Mesenchymal stem cell (in vitro differentiated cells and primary cell): ENCODE data around the gene RPS6KA2.
A peak's percentile ranks its signal among the peaks of the same experiment; 100 is the strongest.

Experiments
- DNase-seq: peaks from one replicate; pipeline ENCODE4 v3.0.0-alpha.2; 2013
- H2AFZ ChIP-seq: one replicate; pipeline ENCODE4 v1.6.1; 2013; ENCODE audit warnings: low read depth, mild to moderate bottlenecking, control low read depth, inconsistent platforms, low read length, moderate library complexity
- H2AK5ac ChIP-seq: 2 replicates; pipeline ENCODE4 v1.6.1; 2013; ENCODE audit warnings: low read length, moderate library complexity, mild to moderate bottlenecking, inconsistent platforms; ENCODE audit not compliant: severe bottlenecking
- H2BK120ac ChIP-seq: one replicate; pipeline ENCODE4 v1.6.1; 2013; ENCODE audit warnings: low read depth, mild to moderate bottlenecking, inconsistent platforms, low read length, moderate library complexity
- H2BK12ac ChIP-seq, 2 experiments: one replicate each; pipeline ENCODE4 v1.6.1; 2013; ENCODE audit warnings: inconsistent platforms in 2 of 2, low read length in 2 of 2, mild to moderate bottlenecking in 2 of 2, moderate library complexity in 2 of 2, control low read depth in 1 of 2
- H2BK15ac ChIP-seq: one replicate; pipeline ENCODE4 v1.6.1; 2013; ENCODE audit warnings: mild to moderate bottlenecking, low read depth, inconsistent platforms; ENCODE audit not compliant: poor library complexity, severe bottlenecking
- H2BK5ac ChIP-seq: 2 replicates; pipeline ENCODE4 v1.6.1; 2013; ENCODE audit warnings: low read depth, mild to moderate bottlenecking, low read length, control low read depth, inconsistent platforms; ENCODE audit not compliant: poor library complexity, severe bottlenecking
- H3K14ac ChIP-seq, 2 experiments: one replicate each; pipeline ENCODE4 v1.6.1; 2013; ENCODE audit warnings: inconsistent platforms in 2 of 2, low read length in 2 of 2, control low read depth in 1 of 2, mild to moderate bottlenecking in 1 of 2, moderate library complexity in 1 of 2
- H3K18ac ChIP-seq, 2 experiments: one replicate each; pipeline ENCODE4 v1.6.1; 2013; ENCODE audit warnings: inconsistent platforms in 2 of 2, low read length in 2 of 2, control low read depth in 1 of 2, low read depth in 1 of 2, mild to moderate bottlenecking in 1 of 2
- H3K23ac ChIP-seq, 2 experiments: one replicate each; pipeline ENCODE4 v1.6.1; 2013; ENCODE audit warnings: inconsistent platforms in 2 of 2, low read length in 2 of 2, mild to moderate bottlenecking in 2 of 2, moderate library complexity in 2 of 2, control low read depth in 1 of 2
- H3K27ac ChIP-seq: 2 replicates; pipeline ENCODE4 v1.5.1; 2013; ENCODE audit warnings: mild to moderate bottlenecking, moderate library complexity, low read length, control low read depth, inconsistent platforms; ENCODE audit not compliant: poor library complexity, severe bottlenecking
- H3K27me3 ChIP-seq, 2 experiments: 2 replicates each; pipeline versions ENCODE4 v1.6.1 to v1.7.0; 2013; ENCODE audit warnings: low read length in 2 of 2, mild to moderate bottlenecking in 2 of 2, moderate library complexity in 2 of 2, control low read depth in 1 of 2, inconsistent platforms in 1 of 2; ENCODE audit not compliant: control insufficient read depth in 1 of 2, insufficient read depth in 1 of 2
- H3K36me3 ChIP-seq, 2 experiments: 2 replicates each; pipeline versions ENCODE4 v1.6.1 to v1.7.0; 2013; ENCODE audit warnings: low read length in 2 of 2, control low read depth in 1 of 2, inconsistent platforms in 1 of 2, low read depth in 1 of 2, mild to moderate bottlenecking in 1 of 2; ENCODE audit not compliant: insufficient read depth in 2 of 2, control insufficient read depth in 1 of 2
- H3K4ac ChIP-seq, 2 experiments: one replicate each; pipeline ENCODE4 v1.6.1; 2013; ENCODE audit warnings: inconsistent platforms in 2 of 2, low read length in 2 of 2, mild to moderate bottlenecking in 2 of 2, moderate library complexity in 2 of 2, control low read depth in 1 of 2, low read depth in 1 of 2
- H3K4me1 ChIP-seq: 2 replicates; pipeline ENCODE4 v1.6.1; 2013; ENCODE audit warnings: low read depth, low read length, control low read depth; ENCODE audit not compliant: control insufficient read depth, insufficient read depth
- H3K4me2 ChIP-seq: 2 replicates; pipeline ENCODE4 v1.6.1; 2013; ENCODE audit warnings: low read length, mild to moderate bottlenecking, inconsistent platforms; ENCODE audit not compliant: poor library complexity, severe bottlenecking
- H3K4me3 ChIP-seq, 2 experiments: 2 replicates each; pipeline versions ENCODE4 v1.5.1 to v1.7.0; 2013; ENCODE audit warnings: low read length in 2 of 2, mild to moderate bottlenecking in 2 of 2, control low read depth in 1 of 2, low read depth in 1 of 2; ENCODE audit not compliant: insufficient read depth in 1 of 2
- H3K79me1 ChIP-seq: replicated peaks from 2 replicates; pipeline ENCODE4 v1.6.1; 2013; ENCODE audit warnings: mild to moderate bottlenecking, control low read depth, low read length, inconsistent platforms; ENCODE audit not compliant: poor library complexity, severe bottlenecking
- H3K9ac ChIP-seq: 2 replicates; pipeline ENCODE4 v1.7.0; 2013; ENCODE audit warnings: mild to moderate bottlenecking, low read length, moderate library complexity
- H3K9me3 ChIP-seq: 2 replicates; pipeline ENCODE4 v1.7.0; 2013; ENCODE audit warnings: mild to moderate bottlenecking, low read length; ENCODE audit not compliant: control insufficient read depth
- H4K8ac ChIP-seq: one replicate; pipeline ENCODE4 v1.6.1; 2013; ENCODE audit warnings: inconsistent platforms, mild to moderate bottlenecking, low read length, moderate library complexity
- H4K91ac ChIP-seq: one replicate; pipeline ENCODE4 v1.6.1; 2013; ENCODE audit warnings: mild to moderate bottlenecking, low read length, inconsistent platforms
- WGBS: methylation state at CpG from one replicate; pipeline ENCODE4 v1.1.7; 2013; ENCODE audit warnings: mixed read lengths; 5-methylcytosine and 5-hydroxymethylcytosine counted together

Gene RPS6KA2

DNA sequence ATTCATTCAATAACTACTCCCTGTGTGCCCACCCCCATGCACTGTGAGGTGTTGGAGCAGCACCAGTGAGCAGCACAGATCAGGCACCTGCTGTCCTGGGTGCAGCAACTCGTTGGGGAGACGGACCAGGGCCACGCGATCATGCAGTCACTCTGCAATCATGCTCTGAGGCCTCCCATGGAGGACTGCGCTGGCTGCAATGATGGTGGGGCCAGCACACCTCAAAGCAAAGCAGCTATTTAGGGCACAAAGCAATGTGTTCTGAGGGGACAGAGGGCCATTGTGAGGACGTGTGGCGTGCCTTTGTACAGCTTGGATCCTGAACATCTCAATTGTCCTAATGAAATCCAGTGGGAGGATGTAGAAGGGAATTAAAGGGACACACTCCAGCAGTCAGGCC is 203.3 kb downstream of the RPS6KA2 start:
- H3K27ac ChIP-seq, result no peak overlapping the region
- H3K18ac ChIP-seq, result no peak overlapping the region
- no peak overlapping the region for H3K23ac ChIP-seq
- H3K79me1 ChIP-seq, result no peaks in the 10 kb centered on the region
- H2AFZ ChIP-seq, result no peak overlapping the region
- H4K8ac ChIP-seq, result no peak overlapping the region
- no peak overlapping the region for H3K9ac ChIP-seq
- H3K4me3 ChIP-seq, result no peak overlapping the region
- H3K14ac ChIP-seq, result no peak overlapping the region
- no peaks in the 10 kb centered on the region for H3K27me3 ChIP-seq
- H3K4me2 ChIP-seq, result no peak overlapping the region
- no peak overlapping the region for H2AK5ac ChIP-seq
- no peaks in the 10 kb centered on the region for H3K9me3 ChIP-seq
- 94% methylated on average over 7 of the region's 7 CpGs for WGBS
- H3K4ac ChIP-seq, result no peak overlapping the region
- peaks cover 15% of the 10 kb centered on the region for H3K4me1 ChIP-seq
- DNase-seq, result no peak
- no peak overlapping the region for H2BK15ac ChIP-seq
- no peak overlapping the region for H4K91ac ChIP-seq
- H2BK5ac ChIP-seq, result no peak overlapping the region
- peaks cover 4 to 25% of the 10 kb centered on the region in 2 experiments for H3K36me3 ChIP-seq
- H2BK12ac ChIP-seq, result no peak overlapping the region
- H2BK120ac ChIP-seq, result no peak overlapping the region

- peaks cover 4 to 30% of the 10 kb centered on the region in 2 experiments for H3K36me3 ChIP-seq
- no peak overlapping the region for H3K4me2 ChIP-seq
- H3K4me3 ChIP-seq, result no peak overlapping the region
- H3K9me3 ChIP-seq, result no peaks in the 10 kb centered on the region
- H3K23ac ChIP-seq, result no peak overlapping the region
- H3K4ac ChIP-seq, result no peak overlapping the region
- H3K18ac ChIP-seq, result no peak overlapping the region
- H2AFZ ChIP-seq, result no peak overlapping the region
- no peak overlapping the region for H3K14ac ChIP-seq
- no peak for DNase-seq
- H2BK12ac ChIP-seq, result no peak overlapping the region
- H3K27ac ChIP-seq, result no peak overlapping the region
- WGBS, result 91% methylated on average over 22 of the region's 22 CpGs
- H3K4me1 ChIP-seq, result peaks cover 15% of the 10 kb centered on the region
- H2BK120ac ChIP-seq, result no peak overlapping the region
- peak overlapping the region; percentile 4 for H2BK15ac ChIP-seq
- no peaks in the 10 kb centered on the region for H3K27me3 ChIP-seq
- no peaks in the 10 kb centered on the region for H3K79me1 ChIP-seq
- H3K9ac ChIP-seq, result no peak overlapping the region
- no peak overlapping the region for H2AK5ac ChIP-seq
- H2BK5ac ChIP-seq, result no peak overlapping the region
- no peak overlapping the region for H4K91ac ChIP-seq
- no peak overlapping the region for H4K8ac ChIP-seq
Observed at GRCh38 chr6:166423051-166423745, 203.9 kb downstream of the RPS6KA2 start.

- H3K18ac ChIP-seq, result no peak overlapping the region
- no peaks in the 10 kb centered on the region for H3K79me1 ChIP-seq
- no peak overlapping the region for H3K4me3 ChIP-seq
- H2BK120ac ChIP-seq, result no peak overlapping the region
- H3K4me1 ChIP-seq, result peaks cover 15% of the 10 kb centered on the region
- H3K36me3 ChIP-seq, result peaks cover 4 to 32% of the 10 kb centered on the region in 2 experiments
- no peak overlapping the region for H2BK12ac ChIP-seq
- H2BK5ac ChIP-seq, result no peak overlapping the region
- H3K27me3 ChIP-seq, result no peaks in the 10 kb centered on the region
- no peak overlapping the region for H2AK5ac ChIP-seq
- no peak overlapping the region for H3K27ac ChIP-seq
- no peak overlapping the region for H3K9ac ChIP-seq
- H3K23ac ChIP-seq, result no peak overlapping the region
- no peak overlapping the region for H2BK15ac ChIP-seq
- 94% methylated on average over 16 of the region's 20 CpGs for WGBS
- H3K4ac ChIP-seq, result no peak overlapping the region
- H4K91ac ChIP-seq, result no peak overlapping the region
- H4K8ac ChIP-seq, result no peak overlapping the region
- no peak overlapping the region for H2AFZ ChIP-seq
- no peaks in the 10 kb centered on the region for H3K9me3 ChIP-seq
- no peak overlapping the region for H3K14ac ChIP-seq
- H3K4me2 ChIP-seq, result no peak overlapping the region
- no peak for DNase-seq
Observed at GRCh38 chr6:166422201-166422940, 204.7 kb downstream of the RPS6KA2 start.

- Histone ChIP-seq H3K9ac (no peak overlapping the region), H3K36me3 (peaks cover 4 to 32% of the 10 kb centered on the region in 2 experiments), H3K27me3 (no peaks in the 10 kb centered on the region), H2BK5ac (no peak overlapping the region), H3K14ac (no peak overlapping the region), H3K4me1 (peaks cover 15% of the 10 kb centered on the region), H4K8ac (no peak overlapping the region), H3K27ac (no peak overlapping the region), H2AFZ (no peak overlapping the region), H3K4me3 (no peak overlapping the region), H2BK15ac (no peak overlapping the region), H3K4me2 (no peak overlapping the region), H2AK5ac (no peak overlapping the region), H4K91ac (no peak overlapping the region), H3K79me1 (no peaks in the 10 kb centered on the region), H2BK120ac (no peak overlapping the region), H3K18ac (no peak overlapping the region), H3K4ac (no peak overlapping the region), H3K9me3 (no peaks in the 10 kb centered on the region), H2BK12ac (no peak overlapping the region), H3K23ac (no peak overlapping the region)
- 78% methylated on average over 6 of the region's 6 CpGs for WGBS
- peak; percentile 42 for DNase-seq
Observed at GRCh38 chr6:166420351-166420750, 206.7 kb downstream of the RPS6KA2 start.
